HCT116 (cell line): ENCODE data around the gene SNRPA.

ENCODE experiments used
- EGR1 ChIP-seq: IDR thresholded peaks from 2 replicates; pipeline ENCODE4 v1.6.1; 2012; ENCODE audit warnings: low read depth
- EZH2 ChIP-seq: fragments of 200-600 bp; sonication (generic); IDR thresholded peaks from 2 replicates; pipeline ENCODE4 v1.6.1; 2017; ENCODE audit warnings: antibody characterized with exemption, mixed run types
- EZH2phosphoT487 ChIP-seq: fragments of 200-600 bp; IDR thresholded peaks from 2 replicates; pipeline ENCODE4 v1.6.1; 2018; ENCODE audit warnings: antibody characterized with exemption, borderline replicate concordance
- POLR2A ChIP-seq: IDR thresholded peaks from 2 replicates; pipeline ENCODE4 v1.7.0; 2011; ENCODE audit warnings: borderline replicate concordance; ENCODE audit not compliant: insufficient read depth, insufficient read length; ENCODE audit errors: extremely low read depth
- RAD21 ChIP-seq: IDR thresholded peaks from 2 replicates; pipeline ENCODE4 v1.6.1; 2012; ENCODE audit warnings: low read depth, mild to moderate bottlenecking
- SIN3A ChIP-seq: IDR thresholded peaks from 2 replicates; pipeline ENCODE4 v1.6.1; 2012; ENCODE audit warnings: low read depth
- SRF ChIP-seq: IDR thresholded peaks from 2 replicates; pipeline ENCODE4 v1.6.1; 2012; ENCODE audit warnings: low read depth
- YY1 ChIP-seq: IDR thresholded peaks from 2 replicates; pipeline ENCODE4 v1.6.1; 2011; ENCODE audit warnings: low read length, low read depth, moderate library complexity, mild to moderate bottlenecking; ENCODE audit not compliant: insufficient replicate concordance; ENCODE audit errors: extremely low read depth
- ZNF274 ChIP-seq: fragments of 200-500 bp; sonication (Bioruptor generic); IDR thresholded peaks from 2 replicates; pipeline ENCODE4 v1.6.1; 2014; ENCODE audit warnings: mild to moderate bottlenecking, low read depth, low read length, inconsistent platforms
- TF ChIP-seq, protein P1 (sequence below), 3 experiments: fragments of 200-600 bp in 1 of 3; sonication (generic) in 1 of 3; IDR thresholded peaks in 2 of 3; conservative IDR thresholded peaks in 1 of 3; 2 replicates each; pipeline ENCODE4 v1.5.1; 2012 to 2017; ENCODE audit warnings: low read depth in 2 of 3, low read length in 2 of 3, antibody characterized with exemption in 1 of 3, borderline replicate concordance in 1 of 3, control low read depth in 1 of 3, mild to moderate bottlenecking in 1 of 3, mixed read lengths in 1 of 3, mixed run types in 1 of 3, moderate library complexity in 1 of 3; ENCODE audit not compliant: insufficient read depth in 1 of 3

GRCh38 chr19:40762754-40763470, 11.9 kb downstream of the SNRPA start:
- TF ChIP-seq EZH2 (no peak), EGR1 (no peak), ZNF274 (no peak), SIN3A (no peak), EZH2phosphoT487 (no peak), SRF (no peak), RAD21 (no peak), POLR2A (no peak), YY1 (no peak)
- TF ChIP-seq, protein P1, sequence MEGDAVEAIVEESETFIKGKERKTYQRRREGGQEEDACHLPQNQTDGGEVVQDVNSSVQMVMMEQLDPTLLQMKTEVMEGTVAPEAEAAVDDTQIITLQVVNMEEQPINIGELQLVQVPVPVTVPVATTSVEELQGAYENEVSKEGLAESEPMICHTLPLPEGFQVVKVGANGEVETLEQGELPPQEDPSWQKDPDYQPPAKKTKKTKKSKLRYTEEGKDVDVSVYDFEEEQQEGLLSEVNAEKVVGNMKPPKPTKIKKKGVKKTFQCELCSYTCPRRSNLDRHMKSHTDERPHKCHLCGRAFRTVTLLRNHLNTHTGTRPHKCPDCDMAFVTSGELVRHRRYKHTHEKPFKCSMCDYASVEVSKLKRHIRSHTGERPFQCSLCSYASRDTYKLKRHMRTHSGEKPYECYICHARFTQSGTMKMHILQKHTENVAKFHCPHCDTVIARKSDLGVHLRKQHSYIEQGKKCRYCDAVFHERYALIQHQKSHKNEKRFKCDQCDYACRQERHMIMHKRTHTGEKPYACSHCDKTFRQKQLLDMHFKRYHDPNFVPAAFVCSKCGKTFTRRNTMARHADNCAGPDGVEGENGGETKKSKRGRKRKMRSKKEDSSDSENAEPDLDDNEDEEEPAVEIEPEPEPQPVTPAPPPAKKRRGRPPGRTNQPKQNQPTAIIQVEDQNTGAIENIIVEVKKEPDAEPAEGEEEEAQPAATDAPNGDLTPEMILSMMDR (IDR thresholded peaks at IDR 0.05 in 2 of 3, conservative IDR thresholded peaks at IDR 0.05 in 1 of 3; ENCODE audit: borderline replicate concordance in 1 of 3, insufficient read depth in 1 of 3, low read depth in 2 of 3, low read length in 2 of 3): no peak
